KMS-11 (cell line): ENCODE results near the gene ARRDC4.

ENCODE experiments used
- H2AFZ ChIP-seq: fragments of 200-600 bp; sonication (generic); 2 replicates; pipeline ENCODE4 v1.6.1; 2016; ENCODE audit warnings: antibody characterized with exemption, mixed run types, low read depth
- H3K27ac ChIP-seq: fragments of 200-600 bp; sonication (generic); 2 replicates; pipeline ENCODE4 v1.6.1; 2016; ENCODE audit warnings: mild to moderate bottlenecking, mixed run types
- H3K27me3 ChIP-seq: fragments of 200-600 bp; sonication (generic); 2 replicates; pipeline ENCODE4 v1.6.1; 2017; ENCODE audit warnings: mild to moderate bottlenecking, low read depth, mixed run types, moderate library complexity; ENCODE audit not compliant: insufficient read depth
- H3K36me3 ChIP-seq: fragments of 200-600 bp; sonication (generic); 2 replicates; pipeline ENCODE4 v1.6.1; 2017; ENCODE audit warnings: mild to moderate bottlenecking, mixed run types; ENCODE audit not compliant: insufficient read depth
- H3K4me1 ChIP-seq: fragments of 200-600 bp; sonication (generic); 2 replicates; pipeline ENCODE4 v1.6.1; 2016; ENCODE audit warnings: mild to moderate bottlenecking, low read depth, mixed run types; ENCODE audit not compliant: poor library complexity, severe bottlenecking
- H3K4me2 ChIP-seq: fragments of 200-600 bp; sonication (generic); 2 replicates; pipeline ENCODE4 v1.7.0; 2016; ENCODE audit warnings: mild to moderate bottlenecking, mixed run types
- H3K4me3 ChIP-seq: fragments of 200-600 bp; sonication (generic); IDR thresholded peaks from 2 replicates; pipeline ENCODE4 v1.6.1; 2017; ENCODE audit warnings: low read depth, low read length, mixed read lengths; ENCODE audit not compliant: insufficient read depth
- H3K79me2 ChIP-seq: fragments of 200-600 bp; sonication (generic); 2 replicates; pipeline ENCODE4 v1.6.1; 2016; ENCODE audit warnings: low read depth, mixed run types; ENCODE audit not compliant: insufficient read depth
- H3K9ac ChIP-seq: fragments of 200-600 bp; sonication (generic); 2 replicates; pipeline ENCODE4 v1.6.1; 2016; ENCODE audit warnings: mild to moderate bottlenecking, mixed run types
- H4K20me1 ChIP-seq: fragments of 200-600 bp; sonication (generic); 2 replicates; pipeline ENCODE4 v1.6.1; 2016; ENCODE audit warnings: mild to moderate bottlenecking, mixed run types; ENCODE audit not compliant: insufficient read depth
- TF ChIP-seq, protein P1 (sequence below): fragments of 200-600 bp; sonication (generic); conservative IDR thresholded peaks from 2 replicates; pipeline ENCODE4 v1.6.1; 2017; ENCODE audit warnings: low read depth, mild to moderate bottlenecking, antibody characterized with exemption, low read length, moderate library complexity, mixed read lengths

ARRDC4 gene

DNA sequence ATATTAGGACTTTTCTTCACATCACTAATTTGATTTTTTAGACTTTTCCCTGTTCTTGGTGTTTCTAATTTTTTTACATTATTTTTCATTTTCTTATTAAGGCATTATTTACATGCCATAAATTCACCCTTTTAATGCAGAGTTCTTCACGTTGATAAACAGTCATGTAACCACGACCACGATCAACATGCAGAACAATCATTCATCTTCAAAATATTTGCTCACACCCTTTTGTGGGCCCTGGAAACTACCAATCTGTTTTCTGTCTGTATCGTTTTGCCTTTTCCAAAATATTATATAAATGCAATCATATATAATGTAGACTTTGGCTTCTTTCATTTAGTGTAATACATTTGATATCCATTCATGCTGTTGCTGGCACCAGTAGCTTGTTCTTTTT, 48.7 kb downstream of the ARRDC4 start:
- Histone ChIP-seq H3K4me3 (no peak overlapping the region), H4K20me1 (no peaks in the 10 kb centered on the region), H3K36me3 (no peaks in the 10 kb centered on the region), H3K27me3 (no peaks in the 10 kb centered on the region), H3K27ac (no peak overlapping the region), H3K79me2 (no peaks in the 10 kb centered on the region), H2AFZ (no peak overlapping the region), H3K4me1 (no peaks in the 10 kb centered on the region), H3K9ac (no peak overlapping the region), H3K4me2 (no peak overlapping the region)
- TF ChIP-seq, protein P1, sequence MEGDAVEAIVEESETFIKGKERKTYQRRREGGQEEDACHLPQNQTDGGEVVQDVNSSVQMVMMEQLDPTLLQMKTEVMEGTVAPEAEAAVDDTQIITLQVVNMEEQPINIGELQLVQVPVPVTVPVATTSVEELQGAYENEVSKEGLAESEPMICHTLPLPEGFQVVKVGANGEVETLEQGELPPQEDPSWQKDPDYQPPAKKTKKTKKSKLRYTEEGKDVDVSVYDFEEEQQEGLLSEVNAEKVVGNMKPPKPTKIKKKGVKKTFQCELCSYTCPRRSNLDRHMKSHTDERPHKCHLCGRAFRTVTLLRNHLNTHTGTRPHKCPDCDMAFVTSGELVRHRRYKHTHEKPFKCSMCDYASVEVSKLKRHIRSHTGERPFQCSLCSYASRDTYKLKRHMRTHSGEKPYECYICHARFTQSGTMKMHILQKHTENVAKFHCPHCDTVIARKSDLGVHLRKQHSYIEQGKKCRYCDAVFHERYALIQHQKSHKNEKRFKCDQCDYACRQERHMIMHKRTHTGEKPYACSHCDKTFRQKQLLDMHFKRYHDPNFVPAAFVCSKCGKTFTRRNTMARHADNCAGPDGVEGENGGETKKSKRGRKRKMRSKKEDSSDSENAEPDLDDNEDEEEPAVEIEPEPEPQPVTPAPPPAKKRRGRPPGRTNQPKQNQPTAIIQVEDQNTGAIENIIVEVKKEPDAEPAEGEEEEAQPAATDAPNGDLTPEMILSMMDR, result no peak

DNA sequence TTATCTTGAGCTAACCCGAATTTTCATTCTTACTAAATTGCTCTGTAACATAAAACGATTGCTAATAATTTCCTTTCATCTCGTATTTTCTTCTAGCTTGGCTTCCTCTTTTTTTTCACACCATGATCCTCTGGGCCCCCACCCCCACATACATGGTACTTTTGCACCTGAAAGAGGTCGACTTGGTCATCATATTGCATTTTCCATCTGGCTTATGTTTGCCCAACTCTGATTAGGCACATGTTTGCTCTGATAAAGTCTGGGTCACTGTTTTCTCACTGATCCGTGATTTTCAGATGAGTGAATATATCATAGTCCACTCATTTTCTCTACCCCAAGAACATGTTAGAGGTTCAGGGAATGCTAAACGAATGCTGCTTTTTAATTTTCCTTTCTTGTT, 49.5 kb downstream of the ARRDC4 start:
- Histone ChIP-seq H4K20me1 (no peaks in the 10 kb centered on the region), H3K9ac (no peak overlapping the region), H3K4me1 (no peaks in the 10 kb centered on the region), H3K79me2 (no peaks in the 10 kb centered on the region), H3K27ac (no peak overlapping the region), H3K4me3 (no peak overlapping the region), H3K27me3 (no peaks in the 10 kb centered on the region), H3K36me3 (no peaks in the 10 kb centered on the region), H3K4me2 (no peak overlapping the region), H2AFZ (no peak overlapping the region)
- TF ChIP-seq, protein P1, result no peak

DNA sequence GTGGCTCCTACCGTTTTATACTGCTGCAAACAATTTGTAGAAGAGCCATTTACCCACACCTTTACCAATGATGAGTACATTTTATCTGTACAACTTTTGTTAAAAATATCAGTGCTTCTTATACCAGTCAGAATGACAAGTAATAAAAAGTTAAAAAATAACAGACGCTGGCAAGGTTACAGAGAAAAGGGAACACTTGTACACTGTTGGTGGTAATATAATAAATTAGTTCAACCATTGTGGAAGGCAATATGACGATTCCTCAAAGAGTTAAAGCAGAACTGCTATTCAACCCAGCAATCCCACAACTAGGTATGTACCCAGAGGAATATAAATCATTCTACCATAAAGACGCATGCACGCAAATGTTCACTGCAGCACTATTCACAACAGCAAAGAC, 51.9 kb downstream of the ARRDC4 start:
- TF ChIP-seq, protein P1, result no peak
- no peaks in the 10 kb centered on the region for H3K27me3 ChIP-seq
- no peak overlapping the region for H3K9ac ChIP-seq
- H2AFZ ChIP-seq, result no peak overlapping the region
- H3K4me2 ChIP-seq, result no peak overlapping the region
- H3K4me1 ChIP-seq, result no peaks in the 10 kb centered on the region
- no peaks in the 10 kb centered on the region for H3K79me2 ChIP-seq
- H3K27ac ChIP-seq, result no peak overlapping the region
- no peaks in the 10 kb centered on the region for H3K36me3 ChIP-seq
- no peak overlapping the region for H3K4me3 ChIP-seq
- H4K20me1 ChIP-seq, result no peaks in the 10 kb centered on the region

DNA sequence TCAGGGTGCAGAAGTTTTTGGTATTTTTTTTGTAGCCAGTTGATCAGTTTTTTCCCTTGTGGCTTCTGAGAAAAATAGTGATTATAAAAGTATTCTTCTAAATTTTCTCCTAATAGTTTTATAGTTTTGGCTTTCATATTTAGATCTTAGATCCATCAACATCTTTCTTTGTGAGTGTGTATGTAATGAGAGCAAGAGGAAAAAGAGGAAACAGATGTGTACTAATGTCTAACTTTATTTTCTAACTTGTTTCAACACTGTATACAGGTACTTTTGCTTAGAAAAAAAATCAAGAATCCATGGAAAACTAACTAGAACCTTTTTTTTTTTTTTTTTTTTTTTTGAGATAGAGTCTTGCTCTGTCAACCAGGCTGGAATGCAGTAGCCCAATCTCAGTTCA, 53.1 kb downstream of the ARRDC4 start:
- no peaks in the 10 kb centered on the region for H3K27me3 ChIP-seq
- H4K20me1 ChIP-seq, result no peaks in the 10 kb centered on the region
- no peak overlapping the region for H3K4me2 ChIP-seq
- no peak overlapping the region for H2AFZ ChIP-seq
- H3K4me1 ChIP-seq, result no peaks in the 10 kb centered on the region
- H3K79me2 ChIP-seq, result no peaks in the 10 kb centered on the region
- no peak overlapping the region for H3K9ac ChIP-seq
- TF ChIP-seq, protein P1, result no peak
- no peaks in the 10 kb centered on the region for H3K36me3 ChIP-seq
- no peak overlapping the region for H3K27ac ChIP-seq
- H3K4me3 ChIP-seq, result no peak overlapping the region
